Keratinocyte (primary cell): Measurements from ENCODE around the gene UGGT2. TPM values are rescaled to one million over a fixed set of nuclear protein-coding genes. Genes with fewer than 3 reads are reported as not detected.

ENCODE experiments used
- DNase-seq: peaks from one replicate; pipeline ENCODE4 v3.0.0-alpha.2; 2011; ENCODE audit warnings: low read depth, missing footprints, low spot score
- FAIRE-seq: peaks from 2 replicates; lab custom pipeline; 2011; peaks lifted over from hg19 to GRCh38; lab: Jason Lieb, UNC
- H2AFZ ChIP-seq: 2 replicates; pipeline ENCODE4 v1.6.0; 2012; ENCODE audit warnings: low read length, control low read depth, inconsistent platforms; ENCODE audit not compliant: control insufficient read depth
- H3K27ac ChIP-seq: 2 replicates; pipeline ENCODE4 v1.5.1; 2011; ENCODE audit warnings: low read length; ENCODE audit not compliant: control insufficient read depth, insufficient read depth
- H3K27me3 ChIP-seq: 3 replicates; pipeline ENCODE4 v1.6.0; 2011; ENCODE audit warnings: low read length; ENCODE audit not compliant: control insufficient read depth, insufficient read depth; ENCODE audit errors: extremely low read depth
- H3K36me3 ChIP-seq, 2 experiments: 2 replicates in 1 of 2; 3 replicates in 1 of 2; pipeline ENCODE4 v1.5.1; 2011; ENCODE audit warnings: low read length in 2 of 2, mild to moderate bottlenecking in 1 of 2; ENCODE audit not compliant: control insufficient read depth in 2 of 2, insufficient read depth in 2 of 2; ENCODE audit errors: extremely low read depth in 1 of 2
- H3K4me1 ChIP-seq: 3 replicates; pipeline ENCODE4 v1.5.1; 2011; ENCODE audit warnings: low read length; ENCODE audit not compliant: control insufficient read depth, insufficient read depth; ENCODE audit errors: extremely low read depth
- H3K4me2 ChIP-seq: 3 replicates; pipeline ENCODE4 v1.6.0; 2011; ENCODE audit warnings: low read depth, low read length; ENCODE audit not compliant: control insufficient read depth, insufficient read depth; ENCODE audit errors: extremely low read depth
- H3K4me3 ChIP-seq, 3 experiments: fragments of 200-600 bp in 1 of 3; sonication (generic) in 1 of 3; 2 replicates in 2 of 3; 3 replicates in 1 of 3; pipeline ENCODE4 v1.5.1; 2011 to 2016; ENCODE audit warnings: low read length in 3 of 3, mild to moderate bottlenecking in 3 of 3, control low read depth in 2 of 3, inconsistent platforms in 1 of 3, low read depth in 1 of 3, mixed read lengths in 1 of 3, mixed run types in 1 of 3, moderate library complexity in 1 of 3; ENCODE audit not compliant: control insufficient read depth in 2 of 3, insufficient read depth in 2 of 3; ENCODE audit errors: extremely low read depth in 1 of 3
- H3K79me2 ChIP-seq: 2 replicates; pipeline ENCODE4 v1.6.0; 2012; ENCODE audit warnings: low read length; ENCODE audit not compliant: control insufficient read depth, insufficient read depth
- H3K9ac ChIP-seq: 3 replicates; pipeline ENCODE4 v1.6.0; 2011; ENCODE audit warnings: low read length; ENCODE audit not compliant: control insufficient read depth, insufficient read depth; ENCODE audit errors: extremely low read depth
- H3K9me1 ChIP-seq: 3 replicates; pipeline ENCODE4 v1.6.0; 2011; ENCODE audit warnings: low read length; ENCODE audit not compliant: control insufficient read depth, insufficient read depth; ENCODE audit errors: extremely low read depth
- H3K9me3 ChIP-seq: 2 replicates; pipeline ENCODE4 v1.5.1; 2012; ENCODE audit warnings: low read depth, low read length; ENCODE audit not compliant: control insufficient read depth
- H4K20me1 ChIP-seq: 3 replicates; pipeline ENCODE4 v1.6.0; 2011; ENCODE audit warnings: low read length; ENCODE audit not compliant: control insufficient read depth, insufficient read depth; ENCODE audit errors: extremely low read depth
- EZH2 ChIP-seq: IDR thresholded peaks from one replicate; pipeline ENCODE4 v1.6.1; 2012; ENCODE audit warnings: inconsistent platforms, mild to moderate bottlenecking, low read length, moderate library complexity
- dilution Hi-C: fragments of 300-500 bp; cut with MboI; formaldehyde crosslinking; loops from one replicate; pipeline ENCODE4 v1.7.0; 2020; ENCODE audit warnings: low sequenced_read_pairs; ENCODE audit not compliant: extremely low pct_ligation_motif_present
- polyA plus RNA-seq, 5 experiments: library from polyadenylated mRNA; depleted of rRNA in 3 of 5; stranded (reverse) in 3 of 5; stranded (forward) in 1 of 5; unstranded in 1 of 5; fragments of >200 nt; gene quantifications; 1 replicate in 1 of 5; 2 replicates in 3 of 5; 3 replicates in 1 of 5; pipeline versions ENCODE4 v1.2.1 to v1.2.3, GENCODE V29; 2011 to 2012; ENCODE audit warnings: missing spikeins in 2 of 5, low read depth in 1 of 5, low replicate concordance in 1 of 5
- TF ChIP-seq, protein P1 (sequence below), 3 experiments: IDR thresholded peaks in 1 of 3; conservative IDR thresholded peaks in 1 of 3; optimal IDR thresholded peaks in 1 of 3; 2 replicates in 2 of 3; 3 replicates in 1 of 3; pipeline versions ENCODE3 to v1.5.1; 2011; ENCODE audit warnings: low read length in 3 of 3, mild to moderate bottlenecking in 3 of 3, moderate library complexity in 2 of 3, control low read depth in 1 of 3, inconsistent platforms in 1 of 3; ENCODE audit not compliant: insufficient read depth in 2 of 3; ENCODE audit errors: extremely low read depth in 1 of 3

UGGT2 gene
- polyA plus RNA-seq, 1 donor (not counting 4 experiments of a cell fraction or from before 2014, with no cell fraction given), result 12.5 TPM

DNA sequence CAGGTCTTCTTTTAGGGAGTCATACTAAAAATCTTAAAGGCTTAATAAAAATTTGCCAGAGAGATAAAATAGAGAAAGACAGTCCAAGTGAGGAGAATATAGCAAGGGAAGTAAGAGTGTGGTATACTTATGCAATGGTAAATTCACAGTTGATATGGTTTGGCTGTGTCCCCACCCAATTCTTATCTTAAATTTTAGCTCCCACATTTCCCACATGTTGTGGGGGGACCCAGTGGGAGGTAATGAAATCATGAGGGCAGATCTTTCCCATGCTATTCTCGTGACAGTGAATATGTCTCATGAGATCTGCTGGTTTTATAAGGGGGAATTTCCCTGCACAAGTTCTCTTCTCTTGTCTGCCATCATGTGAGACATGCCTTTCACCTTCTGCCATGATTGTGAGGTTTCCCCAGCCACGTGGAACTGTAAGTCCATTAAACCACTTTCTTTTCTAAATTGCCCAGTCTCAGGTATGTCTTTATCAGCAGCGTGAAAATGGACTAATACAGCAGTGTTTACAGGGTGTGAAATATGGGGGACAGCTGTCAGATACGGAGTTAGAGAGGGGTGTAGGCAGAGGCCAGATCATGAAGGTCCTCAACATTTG, 115.4 kb downstream of the UGGT2 start:
- TF ChIP-seq, protein P1, sequence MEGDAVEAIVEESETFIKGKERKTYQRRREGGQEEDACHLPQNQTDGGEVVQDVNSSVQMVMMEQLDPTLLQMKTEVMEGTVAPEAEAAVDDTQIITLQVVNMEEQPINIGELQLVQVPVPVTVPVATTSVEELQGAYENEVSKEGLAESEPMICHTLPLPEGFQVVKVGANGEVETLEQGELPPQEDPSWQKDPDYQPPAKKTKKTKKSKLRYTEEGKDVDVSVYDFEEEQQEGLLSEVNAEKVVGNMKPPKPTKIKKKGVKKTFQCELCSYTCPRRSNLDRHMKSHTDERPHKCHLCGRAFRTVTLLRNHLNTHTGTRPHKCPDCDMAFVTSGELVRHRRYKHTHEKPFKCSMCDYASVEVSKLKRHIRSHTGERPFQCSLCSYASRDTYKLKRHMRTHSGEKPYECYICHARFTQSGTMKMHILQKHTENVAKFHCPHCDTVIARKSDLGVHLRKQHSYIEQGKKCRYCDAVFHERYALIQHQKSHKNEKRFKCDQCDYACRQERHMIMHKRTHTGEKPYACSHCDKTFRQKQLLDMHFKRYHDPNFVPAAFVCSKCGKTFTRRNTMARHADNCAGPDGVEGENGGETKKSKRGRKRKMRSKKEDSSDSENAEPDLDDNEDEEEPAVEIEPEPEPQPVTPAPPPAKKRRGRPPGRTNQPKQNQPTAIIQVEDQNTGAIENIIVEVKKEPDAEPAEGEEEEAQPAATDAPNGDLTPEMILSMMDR (optimal IDR thresholded peaks at IDR 0.05 in 1 of 3, IDR thresholded peaks at IDR 0.05 in 1 of 3, conservative IDR thresholded peaks at IDR 0.05 in 1 of 3; ENCODE audit: extremely low read depth in 1 of 3, insufficient read depth in 2 of 3, low read length in 3 of 3), result no peak
- TF ChIP-seq EZH2, result no peak
- Histone ChIP-seq H3K4me2 (no peak overlapping the region), H3K4me1 (no peaks in the 10 kb centered on the region), H4K20me1 (no peaks in the 10 kb centered on the region), H3K9me3 (no peaks in the 10 kb centered on the region), H3K9ac (no peak overlapping the region), H2AFZ (no peak overlapping the region), H3K4me3 (no peak overlapping the region), H3K27ac (no peak overlapping the region), H3K27me3 (no peaks in the 10 kb centered on the region), H3K36me3 (peaks cover 7% of the 10 kb centered on the region in 2 experiments), H3K79me2 (no peaks in the 10 kb centered on the region), H3K9me1 (no peaks in the 10 kb centered on the region)
- DNase-seq (no peak), FAIRE-seq (no peak)
- dilution Hi-C loops, result no loop called here

DNA sequence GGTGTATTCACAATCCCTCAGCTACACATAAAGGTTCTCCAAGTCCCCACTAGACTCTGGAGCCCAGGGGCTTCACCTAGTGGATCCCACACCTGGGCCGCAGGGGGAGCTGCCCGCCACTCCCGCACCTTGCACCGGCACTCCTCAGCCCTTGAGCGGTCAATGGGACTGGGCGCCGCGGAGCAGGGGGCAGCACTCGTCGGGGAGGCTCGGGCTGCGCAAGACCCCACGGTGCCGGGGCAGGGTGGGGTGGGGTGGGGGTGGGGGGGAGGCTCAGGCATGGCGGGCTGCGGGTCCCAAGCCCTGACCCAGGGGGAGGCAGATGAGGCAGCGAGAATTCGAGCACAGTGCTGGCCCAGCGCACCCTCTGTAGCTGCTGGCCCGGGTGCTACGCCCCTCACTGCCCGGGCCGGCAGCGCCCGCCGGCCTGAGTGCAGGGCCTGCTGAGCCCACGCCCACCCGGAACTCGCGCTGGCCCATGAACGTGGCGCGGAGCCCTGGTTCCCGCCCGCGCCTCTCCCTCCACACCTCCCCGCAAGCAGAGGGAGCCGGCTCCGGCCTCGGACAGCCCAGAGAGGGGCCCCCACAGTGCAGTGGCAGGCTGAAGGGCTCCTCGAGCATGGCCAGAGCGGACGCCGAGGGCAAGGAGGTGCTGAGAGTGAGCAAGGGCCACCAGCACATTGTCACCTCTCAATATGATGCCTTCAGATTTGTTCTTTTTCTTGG, 121.7 kb downstream of the UGGT2 start:
- FAIRE-seq (no peak), DNase-seq (no peak)
- Histone ChIP-seq H2AFZ (no peak overlapping the region), H3K4me3 (no peak overlapping the region), H3K9ac (no peak overlapping the region), H3K4me1 (no peaks in the 10 kb centered on the region), H4K20me1 (no peaks in the 10 kb centered on the region), H3K27ac (no peak overlapping the region), H3K4me2 (no peak overlapping the region), H3K36me3 (peaks cover 0 to 3% of the 10 kb centered on the region in 2 experiments), H3K27me3 (no peaks in the 10 kb centered on the region), H3K79me2 (no peaks in the 10 kb centered on the region), H3K9me1 (no peaks in the 10 kb centered on the region), H3K9me3 (no peaks in the 10 kb centered on the region)
- dilution Hi-C loops, result no loop called here
- no peak for TF ChIP-seq EZH2
